ENCODE data around the gene LMX1B. TPM values are rescaled to one million over a fixed set of nuclear protein-coding genes. Genes with fewer than 3 reads are reported as not detected.

LMX1B gene
- total RNA-seq, 1 experiment from 2014 or later = not detected

DNA sequence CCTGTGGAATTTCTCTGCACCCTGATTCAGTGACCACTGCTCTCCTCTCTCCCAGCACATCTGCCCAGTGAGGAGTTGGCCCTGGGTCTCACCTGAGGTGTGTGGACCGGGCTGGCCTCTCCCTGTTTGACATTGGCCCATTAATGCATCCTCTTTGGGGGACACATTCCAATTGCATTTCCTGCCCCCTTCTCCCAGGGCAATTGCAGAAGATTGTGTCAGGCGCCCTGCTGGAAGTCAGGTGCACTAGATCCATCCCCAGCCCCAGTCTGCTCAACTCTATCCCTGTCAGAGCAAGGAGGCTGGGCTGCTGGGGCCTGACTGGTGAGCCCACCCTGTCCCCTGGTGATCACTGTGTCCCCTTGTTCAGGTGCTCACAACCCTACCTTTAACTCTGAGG is 84.5 kb downstream of the LMX1B start:
- ChIA-PET POLR2A (ENCODE audit: low non-redundant PET) (no interaction called here), CTCF (no interaction called here)
- H3K9me3 ChIP-seq (ENCODE audit: low read depth, low read length, poor library complexity, severe bottlenecking) = no peaks in the 10 kb centered on the region
- H3K27ac ChIP-seq (ENCODE audit: low read depth, low read length, poor library complexity, severe bottlenecking) = no peak overlapping the region
- DNase-seq (ENCODE audit: low spot score) = no peak
- intact Hi-C loops (cut with micrococcal nuclease; ENCODE audit: unreplicated experiment) = no loop called here
- H3K4me1 ChIP-seq (ENCODE audit: insufficient read depth, low read length, poor library complexity, severe bottlenecking) = peaks cover 8% of the 10 kb centered on the region
- BruUV-seq (replicated peaks) = no TSS peak
- TF ChIP-seq EZH2 (IDR thresholded peaks at IDR 0.05; ENCODE audit: borderline replicate concordance, low read depth, low read length, poor library complexity, severe bottlenecking) (no peak), CTCF (conservative IDR thresholded peaks at IDR 0.05; ENCODE audit: low read depth, low read length) (no peak)
- H3K27me3 ChIP-seq (replicated peaks; ENCODE audit: insufficient read depth, low read depth, low read length, poor library complexity) = peaks cover 5% of the 10 kb centered on the region
- H3K36me3 ChIP-seq (ENCODE audit: insufficient read depth, low read length, poor library complexity, severe bottlenecking) = no peaks in the 10 kb centered on the region
- H3K4me3 ChIP-seq (ENCODE audit: low read depth, low read length, poor library complexity, severe bottlenecking) = no peak overlapping the region

GRCh38 chr9:126698756-126699155 is 85.0 kb downstream of the LMX1B start:
- H3K27me3 ChIP-seq (replicated peaks; ENCODE audit: insufficient read depth, low read depth, low read length, poor library complexity) = peaks cover 5% of the 10 kb centered on the region
- no peak for DNase-seq (ENCODE audit: low spot score)
- CTCF ChIA-PET = no interaction called here

GRCh38 chr9:126699401-126699881 is 85.7 kb downstream of the LMX1B start:
- H3K4me3 ChIP-seq (ENCODE audit: low read depth, low read length, poor library complexity, severe bottlenecking) = no peak overlapping the region
- H3K9me3 ChIP-seq (ENCODE audit: low read depth, low read length, poor library complexity, severe bottlenecking) = no peaks in the 10 kb centered on the region
- no peaks in the 10 kb centered on the region for H3K36me3 ChIP-seq (ENCODE audit: insufficient read depth, low read length, poor library complexity, severe bottlenecking)
- no peak overlapping the region for H3K27ac ChIP-seq (ENCODE audit: low read depth, low read length, poor library complexity, severe bottlenecking)
- intact Hi-C loops (cut with micrococcal nuclease; ENCODE audit: unreplicated experiment) = no loop called here
- no TSS peak for BruUV-seq (replicated peaks)
- no peak for DNase-seq (ENCODE audit: low spot score)
- ChIA-PET CTCF (no interaction called here), POLR2A (ENCODE audit: low non-redundant PET) (no interaction called here)
- H3K4me1 ChIP-seq (ENCODE audit: insufficient read depth, low read length, poor library complexity, severe bottlenecking) = peaks cover 9% of the 10 kb centered on the region
- TF ChIP-seq CTCF (conservative IDR thresholded peaks at IDR 0.05; ENCODE audit: low read depth, low read length) = no peak
- no peak for TF ChIP-seq EZH2 (IDR thresholded peaks at IDR 0.05; ENCODE audit: borderline replicate concordance, low read depth, low read length, poor library complexity, severe bottlenecking)
- H3K27me3 ChIP-seq (replicated peaks; ENCODE audit: insufficient read depth, low read depth, low read length, poor library complexity) = peaks cover 5% of the 10 kb centered on the region

More at GRCh38 chr9:126698756-126699155, 85.0 kb downstream of the LMX1B start:
- POLR2A ChIA-PET (ENCODE audit: low non-redundant PET) = no interaction called here
- BruUV-seq (replicated peaks) = no TSS peak
- no peak for TF ChIP-seq EZH2 (IDR thresholded peaks at IDR 0.05; ENCODE audit: borderline replicate concordance, low read depth, low read length, poor library complexity, severe bottlenecking)
- TF ChIP-seq CTCF (conservative IDR thresholded peaks at IDR 0.05; ENCODE audit: low read depth, low read length) = no peak
- Histone ChIP-seq H3K4me1 (ENCODE audit: insufficient read depth, low read length, poor library complexity, severe bottlenecking) (peaks cover 8% of the 10 kb centered on the region), H3K36me3 (ENCODE audit: insufficient read depth, low read length, poor library complexity, severe bottlenecking) (no peaks in the 10 kb centered on the region), H3K9me3 (ENCODE audit: low read depth, low read length, poor library complexity, severe bottlenecking) (no peaks in the 10 kb centered on the region), H3K27ac (ENCODE audit: low read depth, low read length, poor library complexity, severe bottlenecking) (no peak overlapping the region), H3K4me3 (ENCODE audit: low read depth, low read length, poor library complexity, severe bottlenecking) (no peak overlapping the region)
- intact Hi-C loops (cut with micrococcal nuclease; ENCODE audit: unreplicated experiment) = no loop called here
